B cell (primary cell): ENCODE measurements around the gene PHC3. TPM values are rescaled to one million over a fixed set of nuclear protein-coding genes. Genes with fewer than 3 reads are reported as not detected.
"Not testable (repeated sequence)": the region's sequence is repeated elsewhere in the genome, so short reads cannot be mapped to it uniquely, and the experiment has no call there.

Source experiments
- ATAC-seq: fragments of 200-7000 bp; cut with Tn5 transposase; one replicate; pipeline ENCODE4 v1.10.0; 2021; ENCODE audit warnings: low read depth, mild to moderate bottlenecking, moderate number of reproducible peaks, moderate library complexity
- CTCF ChIA-PET: fragments of 350-600 bp; sonication (Branson Sonifier 250); formaldehyde crosslinking; loops from one replicate; lab custom pipeline; 2021; ENCODE audit warnings: antibody characterized with exemption, inconsistent platforms; lab: Charles Lee
- POLR2A ChIA-PET: fragments of 350-600 bp; sonication (Branson Sonifier 250); formaldehyde crosslinking; loops from one replicate; lab custom pipeline; 2021; ENCODE audit warnings: antibody characterized with exemption; lab: Charles Lee
- DNase-seq: peaks from one replicate; pipeline ENCODE4 v3.0.0; 2013
- H2AFZ ChIP-seq: 2 replicates; pipeline ENCODE4 v1.6.1; 2012; ENCODE audit warnings: mild to moderate bottlenecking, low read depth, low read length; ENCODE audit not compliant: insufficient read depth, poor library complexity, severe bottlenecking
- H3K27ac ChIP-seq, 2 donors: 1 replicate in 1 of 2; 2 replicates in 1 of 2; pipeline ENCODE4 v1.5.1; 2012 to 2013; ENCODE audit warnings: low read length in 2 of 2, mild to moderate bottlenecking in 2 of 2, moderate library complexity in 1 of 2
- H3K27me3 ChIP-seq, 4 experiments: fragments of 200-600 bp in 1 of 4; sonication (generic) in 1 of 4; replicated peaks in 1 of 4; 1 replicate in 2 of 4; 2 replicates in 2 of 4; pipeline versions ENCODE4 v1.6.1 to v1.7.0; 2013 to 2016; ENCODE audit warnings: low read length in 3 of 4, mild to moderate bottlenecking in 2 of 4, mixed read lengths in 1 of 4, moderate library complexity in 1 of 4; ENCODE audit not compliant: insufficient read depth in 4 of 4, control insufficient read depth in 3 of 4; ENCODE audit errors: control extremely low read depth in 1 of 4
- H3K36me3 ChIP-seq, 2 experiments: replicated peaks in 1 of 2; 1 replicate in 1 of 2; 2 replicates in 1 of 2; pipeline versions ENCODE4 v1.6.1 to v1.7.1; 2013; ENCODE audit warnings: low read length in 1 of 2; ENCODE audit not compliant: insufficient read depth in 2 of 2, control insufficient read depth in 1 of 2; ENCODE audit errors: control extremely low read depth in 1 of 2, extremely low read depth in 1 of 2
- H3K4me1 ChIP-seq, 2 donors: fragments of 200-600 bp in 1 of 2; sonication (generic) in 1 of 2; 1 replicate in 1 of 2; 2 replicates in 1 of 2; pipeline versions ENCODE4 v1.5.1 to v1.6.1; 2013 to 2017; ENCODE audit warnings: low read length in 2 of 2; ENCODE audit not compliant: control insufficient read depth in 2 of 2, insufficient read depth in 2 of 2
- H3K4me2 ChIP-seq: replicated peaks from 2 replicates; pipeline ENCODE3; 2012; ENCODE audit warnings: mild to moderate bottlenecking, low read depth, low read length; ENCODE audit not compliant: poor library complexity, severe bottlenecking
- H3K4me3 ChIP-seq, 5 experiments: fragments of 200-600 bp in 1 of 5; sonication (generic) in 1 of 5; 1 replicate in 3 of 5; 2 replicates in 2 of 5; pipeline versions ENCODE4 v1.5.1 to v1.7.0; 2011 to 2016; ENCODE audit warnings: low read length in 4 of 5, mild to moderate bottlenecking in 4 of 5, low read depth in 2 of 5, control low read depth in 1 of 5, moderate library complexity in 1 of 5; ENCODE audit not compliant: insufficient read depth in 1 of 5; ENCODE audit errors: control extremely low read depth in 1 of 5, extremely low read depth in 1 of 5
- H3K79me2 ChIP-seq: fragments of 200-600 bp; sonication (generic); one replicate; pipeline ENCODE4 v1.6.0; 2016; ENCODE audit warnings: low read length; ENCODE audit not compliant: control insufficient read depth, insufficient read depth
- H3K9ac ChIP-seq: fragments of 200-600 bp; sonication (generic); 2 replicates; pipeline ENCODE4 v1.6.1; 2017; ENCODE audit warnings: mild to moderate bottlenecking, low read length, moderate library complexity
- H3K9me3 ChIP-seq, 3 donors: one replicate each; pipeline versions ENCODE4 v1.6.1 to v1.7.1; 2013; ENCODE audit warnings: low read length in 2 of 3; ENCODE audit not compliant: control insufficient read depth in 2 of 3, insufficient read depth in 1 of 3; ENCODE audit errors: control extremely low read depth in 1 of 3
- H4K20me1 ChIP-seq: 2 replicates; pipeline ENCODE4 v1.6.0; 2012; ENCODE audit warnings: mild to moderate bottlenecking, low read length; ENCODE audit not compliant: insufficient read depth, control insufficient read depth, poor library complexity, severe bottlenecking
- H3K27ac Mint-ChIP-seq: one replicate; pipeline ENCODE4 v1.8.0; 2021; ENCODE audit warnings: mixed read lengths
- H3K27me3 Mint-ChIP-seq: one replicate; pipeline ENCODE4 v1.8.0; 2021; ENCODE audit warnings: mixed read lengths
- H3K4me1 Mint-ChIP-seq: one replicate; pipeline ENCODE4 v1.8.0; 2021; ENCODE audit warnings: mixed read lengths
- H3K4me3 Mint-ChIP-seq: one replicate; pipeline ENCODE4 v1.8.0; 2021; ENCODE audit warnings: mixed read lengths
- H3K9me3 Mint-ChIP-seq: one replicate; pipeline ENCODE4 v1.8.0; 2022; ENCODE audit warnings: mixed read lengths; ENCODE audit not compliant: insufficient read depth
- CTCF ChIP-seq: fragments of 200-600 bp; IDR thresholded peaks from one replicate; pipeline ENCODE4 v1.8.0; 2022; ENCODE audit warnings: antibody characterized with exemption, mild to moderate bottlenecking
- EZH2 ChIP-seq: IDR thresholded peaks from 2 replicates; pipeline ENCODE4 v1.6.1; 2012; ENCODE audit warnings: borderline replicate concordance, low read depth, mild to moderate bottlenecking, moderate library complexity, low read length; ENCODE audit not compliant: insufficient read depth, poor library complexity, severe bottlenecking
- WGBS: methylation state at CpG from one replicate; pipeline ENCODE4 v1.1.5; 2013; ENCODE audit warnings: missing lambda C conversion rate; ENCODE audit not compliant: insufficient coverage; 5-methylcytosine and 5-hydroxymethylcytosine counted together
- intact Hi-C: fragments of 100-400 bp; cut with micrococcal nuclease; formaldehyde crosslinking; loops from one replicate; pipeline ENCODE4 v1.10.0; 2022
- polyA plus RNA-seq: library from polyadenylated mRNA; depleted of rRNA; stranded (reverse); fragments of >200 nt; gene quantifications from 2 replicates; pipeline ENCODE4 v1.2.3, GENCODE V29; 2012
- total RNA-seq, 2 donors: library from RNA; stranded (reverse); fragments of 120-200 nt in 1 of 2; gene quantifications; 1 replicate in 1 of 2; 2 replicates in 1 of 2; pipeline versions ENCODE4 v1.2.3 to v1.2.4, GENCODE V29; 2013 to 2022

PHC3 gene
- total and polyA plus RNA-seq, 2 donors (not counting 1 experiment from before 2014, with no cell fraction given), result 51.8 to 159 TPM

DNA sequence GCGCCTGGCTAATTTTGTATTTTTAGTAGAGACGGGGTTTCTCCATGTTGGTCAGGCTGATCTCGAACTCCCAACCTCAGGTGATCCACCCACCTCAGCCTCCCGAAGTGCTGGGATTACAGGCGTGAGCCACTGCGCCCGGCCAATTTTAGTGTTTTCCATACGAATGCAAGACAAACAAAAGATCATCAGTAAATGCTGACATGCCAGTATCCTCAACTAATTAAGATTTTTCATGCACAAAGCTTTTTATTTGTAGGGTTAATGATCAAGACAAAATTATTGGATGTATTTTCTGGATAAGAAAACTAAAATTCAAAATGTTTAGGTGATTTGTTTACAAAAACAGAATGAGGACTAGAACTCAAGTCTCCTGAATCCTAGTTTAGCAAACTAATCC lies 67.4 kb downstream of the PHC3 start:
- not testable (repeated sequence) for H3K27me3 Mint-ChIP-seq, H3K4me2 ChIP-seq

GRCh38 chr3:170111147-170111771 lies 70.3 kb downstream of the PHC3 start:
- WGBS, result 77% methylated on average over 7 of the region's 9 CpGs
- H3K9ac ChIP-seq, result no peak overlapping the region
- Mint-ChIP-seq H3K4me1 (peaks cover 7% of the 10 kb centered on the region), H3K27ac (no peak overlapping the region), H3K27me3 (no peaks in the 10 kb centered on the region), H3K4me3 (no peak overlapping the region), H3K9me3 (no peaks in the 10 kb centered on the region)
- intact Hi-C loops, result no loop called here
- DNase-seq (no peak), ATAC-seq (no peak)
- CTCF ChIA-PET, result no interaction called here
- H3K4me3 ChIP-seq, result no peak overlapping the region
- H3K9me3 ChIP-seq, result no peaks in the 10 kb centered on the region
- H4K20me1 ChIP-seq, result peaks cover 5% of the 10 kb centered on the region
- H3K27ac ChIP-seq, result peak overlapping the region in 1 of 2 donors; percentile 20
- no peaks in the 10 kb centered on the region for H3K4me1 ChIP-seq
- H3K27me3 ChIP-seq, result no peaks in the 10 kb centered on the region
- POLR2A ChIA-PET, result no interaction called here
- TF ChIP-seq CTCF (no peak), EZH2 (no peak)
- H3K79me2 ChIP-seq, result peaks cover 14% of the 10 kb centered on the region
- H2AFZ ChIP-seq, result no peak overlapping the region
- peaks cover 22 to 72% of the 10 kb centered on the region in 2 experiments for H3K36me3 ChIP-seq
- H3K4me2 ChIP-seq, result no peak overlapping the region

More for the DNA sequence above, 67.4 kb downstream of the PHC3 start:
- H4K20me1 ChIP-seq, H3K9me3 Mint-ChIP-seq, H3K4me1 ChIP-seq, POLR2A ChIA-PET, H3K4me3 ChIP-seq, H3K4me1 Mint-ChIP-seq, H2AFZ ChIP-seq, ATAC-seq, H3K27ac ChIP-seq, H3K27me3 ChIP-seq, CTCF ChIA-PET, H3K9me3 ChIP-seq, H3K9ac ChIP-seq, H3K4me3 Mint-ChIP-seq, DNase-seq, H3K27ac Mint-ChIP-seq, intact Hi-C loops: not testable (repeated sequence)
- Histone ChIP-seq H3K36me3 (peaks cover 13 to 67% of the 10 kb centered on the region in 2 experiments), H3K79me2 (peaks cover 20% of the 10 kb centered on the region)
- no CpG with 5 or more reads among the region's 8 CpGs for WGBS
